HG03139 (cell line): ENCODE measurements around the gene HEATR9.

ENCODE experiments used
- ATAC-seq: cut with Tn5 transposase; IDR thresholded peaks from one replicate; pipeline ENCODE4 v1.9.1; 2021; ENCODE audit not compliant: unreplicated experiment

HEATR9 gene

GRCh38 chr17:35895636-35896587, 27.2 kb upstream of the HEATR9 start:
- no peak for ATAC-seq

GRCh38 chr17:35894206-35894605, 25.5 kb upstream of the HEATR9 start:
- ATAC-seq = no peak

DNA sequence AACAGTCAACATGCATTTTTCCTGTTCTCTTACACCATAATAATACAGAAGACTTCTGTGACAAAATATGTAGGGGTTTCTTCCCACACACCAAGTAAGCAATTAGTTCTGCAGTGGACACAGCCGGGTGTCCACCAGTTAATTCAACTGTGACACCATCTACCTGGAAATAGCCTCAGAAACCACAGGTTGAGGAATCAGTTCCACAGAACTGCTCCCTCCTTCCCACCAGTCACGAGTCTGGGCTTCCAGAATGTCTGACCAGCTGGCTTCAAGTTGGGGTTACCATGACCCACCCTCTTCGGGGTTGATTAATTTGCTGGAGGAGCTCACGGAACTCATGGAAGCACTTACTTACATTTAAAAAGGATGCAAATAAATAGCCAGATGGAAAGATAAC, 25.1 kb upstream of the HEATR9 start:
- ATAC-seq = no peak

DNA sequence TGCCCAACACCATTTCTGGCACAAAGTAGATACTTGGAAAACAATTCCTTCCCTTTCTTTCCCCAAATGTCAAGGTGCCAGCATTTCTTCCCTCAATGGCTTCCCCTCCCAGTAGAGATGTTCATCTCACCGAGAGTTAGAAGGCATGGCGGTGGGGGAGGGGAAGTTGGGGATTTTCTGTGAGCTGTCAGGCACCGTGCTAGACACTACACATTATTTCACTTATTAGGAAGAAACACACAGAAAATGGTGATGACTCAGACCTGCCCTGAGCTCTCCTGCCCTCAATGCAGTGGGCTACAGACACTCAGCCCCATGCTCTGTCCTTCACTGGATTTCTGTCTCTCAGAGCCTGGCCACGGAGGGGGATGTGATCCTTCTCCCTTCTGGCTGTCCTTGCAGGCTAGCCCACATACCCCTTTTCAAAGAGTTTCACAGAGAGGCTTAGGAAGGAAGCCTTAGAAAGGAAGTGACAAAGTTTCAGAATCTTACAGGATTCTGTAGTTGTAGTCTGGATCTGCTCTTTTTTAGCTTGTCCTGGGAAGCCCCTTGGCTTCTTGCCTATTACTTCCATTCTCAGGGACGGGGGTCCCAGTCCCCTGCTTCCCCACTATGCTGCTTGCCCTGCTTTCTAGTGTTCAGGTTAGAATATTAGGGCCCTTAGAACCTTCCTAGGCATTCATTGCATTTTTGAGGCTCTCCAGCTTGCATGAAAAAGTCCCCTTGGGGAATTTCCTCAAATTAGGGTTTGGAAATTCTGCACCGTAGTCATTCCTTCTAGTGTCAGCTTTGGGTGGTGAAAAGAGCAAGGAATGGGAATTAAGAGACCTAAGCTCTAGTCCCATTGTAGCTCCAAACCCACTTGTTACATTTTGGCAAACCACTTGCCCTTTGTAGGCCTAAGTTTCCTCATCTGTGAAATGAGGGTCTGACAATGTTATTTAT, 23.7 kb upstream of the HEATR9 start:
- ATAC-seq = no peak

DNA sequence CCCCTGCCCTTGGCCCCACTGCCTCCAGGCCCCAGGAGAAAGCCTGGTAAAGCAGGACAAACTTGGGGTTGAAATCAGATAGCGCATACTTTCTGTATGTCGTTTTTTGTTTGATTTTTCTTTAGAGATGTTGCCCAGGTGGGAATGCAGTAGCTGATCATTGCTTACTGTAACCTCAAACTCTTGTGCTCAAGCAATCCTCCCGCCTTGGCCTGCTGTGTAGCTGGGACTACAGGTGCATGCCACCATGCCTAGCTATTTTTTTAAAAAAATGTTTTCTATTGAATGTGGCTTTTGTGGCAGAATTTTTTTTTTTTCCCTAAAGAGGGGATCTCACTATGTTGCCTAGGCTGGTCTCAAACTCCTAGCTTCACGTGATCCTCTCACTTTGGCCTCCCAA, 22.6 kb upstream of the HEATR9 start:
- ATAC-seq = no peak

DNA sequence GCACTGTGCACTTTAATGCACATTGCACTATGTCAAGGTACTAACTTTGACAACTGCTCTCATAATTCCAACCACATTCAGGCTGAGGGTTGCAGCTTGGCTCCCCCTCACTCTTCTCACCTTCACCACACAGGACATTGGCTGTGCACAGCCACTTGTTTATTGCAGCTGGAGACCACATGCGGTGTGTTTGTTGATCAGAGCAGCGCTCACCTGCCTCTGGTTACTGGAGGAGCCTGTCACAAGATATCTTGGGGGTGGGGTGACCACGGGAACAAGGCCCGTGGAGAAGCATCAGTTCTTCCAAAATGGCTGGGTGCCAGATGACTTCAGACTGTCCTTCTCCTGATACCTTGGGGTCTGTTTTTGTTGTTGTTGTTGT, 22.1 kb upstream of the HEATR9 start:
- ATAC-seq = no peak

- ATAC-seq = no peak
Observed at GRCh38 chr17:35889818-35890773, 21.4 kb upstream of the HEATR9 start.

DNA sequence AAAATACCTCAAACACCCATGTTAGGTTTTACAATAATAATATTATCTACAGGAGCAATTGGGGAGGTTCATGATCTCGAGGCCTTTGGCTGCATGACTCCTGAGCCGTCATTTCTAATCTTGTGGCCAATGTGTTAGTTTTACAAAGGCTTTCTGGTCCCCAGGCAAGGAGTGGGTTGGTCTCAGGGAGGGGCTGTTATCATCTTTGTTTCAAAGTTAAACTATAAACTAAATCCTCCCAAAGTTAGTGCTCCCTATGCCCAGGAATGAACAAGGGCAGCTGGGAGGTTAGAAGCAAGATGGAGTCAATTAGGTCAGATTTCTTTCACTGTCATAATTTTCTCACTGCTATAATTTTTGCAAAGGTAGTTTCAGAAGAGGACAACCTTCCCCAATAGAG, 20.6 kb upstream of the HEATR9 start:
- no peak for ATAC-seq

DNA sequence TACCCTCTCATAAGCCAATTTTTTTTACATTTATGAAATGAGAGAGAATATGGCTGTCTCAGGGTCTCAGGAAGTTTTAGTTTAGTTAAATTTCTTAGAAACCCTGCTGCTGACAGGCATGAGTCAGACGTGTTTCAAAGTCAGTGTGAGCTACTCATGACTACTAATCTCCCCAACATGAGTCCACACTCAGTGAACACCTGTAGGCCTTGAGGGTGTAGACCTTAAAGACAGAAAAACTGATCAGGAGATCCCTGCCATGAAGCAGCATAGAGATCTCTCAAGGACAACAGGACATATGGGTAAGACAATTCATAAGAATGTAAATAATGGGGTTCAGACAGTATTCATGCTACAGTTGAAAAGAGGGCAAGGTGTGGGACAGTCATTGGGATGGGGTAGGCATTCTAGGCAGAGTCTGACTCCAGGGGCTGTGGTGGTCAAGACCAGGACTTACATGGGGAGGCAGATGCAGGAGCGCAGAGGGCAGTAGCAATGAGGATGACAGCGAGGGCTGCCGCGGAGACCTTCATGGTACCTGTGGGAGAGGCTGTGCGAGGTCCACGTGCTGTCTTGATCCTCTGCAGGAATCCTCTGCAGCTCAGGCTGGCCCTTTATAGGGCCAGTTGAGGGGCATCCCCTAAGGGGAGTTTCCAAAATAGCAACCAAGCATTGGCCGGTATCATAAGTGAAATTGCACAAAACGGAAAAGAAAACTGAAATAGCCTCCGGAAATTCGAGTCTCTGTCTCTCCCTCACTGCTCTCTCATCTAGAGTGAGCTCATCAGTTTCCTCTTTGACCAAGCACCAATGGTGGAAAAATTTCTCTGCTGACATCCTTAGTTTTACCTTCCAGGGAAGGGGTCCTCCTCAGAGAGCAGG, 11.3 kb upstream of the HEATR9 start, which contains the start of gene CCL5:
TSS of gene CCL5 (minus strand) at position 588 of the 882 bp plus-strand sequence.
- ATAC-seq = peak; percentile 87

GRCh38 chr17:35878361-35878760, 9.7 kb upstream of the HEATR9 start:
- no peak for ATAC-seq

- no peak for ATAC-seq
Observed at GRCh38 chr17:35877345-35878029, 8.8 kb upstream of the HEATR9 start.

- no peak for ATAC-seq
Observed at GRCh38 chr17:35876534-35876933, 7.8 kb upstream of the HEATR9 start.

DNA sequence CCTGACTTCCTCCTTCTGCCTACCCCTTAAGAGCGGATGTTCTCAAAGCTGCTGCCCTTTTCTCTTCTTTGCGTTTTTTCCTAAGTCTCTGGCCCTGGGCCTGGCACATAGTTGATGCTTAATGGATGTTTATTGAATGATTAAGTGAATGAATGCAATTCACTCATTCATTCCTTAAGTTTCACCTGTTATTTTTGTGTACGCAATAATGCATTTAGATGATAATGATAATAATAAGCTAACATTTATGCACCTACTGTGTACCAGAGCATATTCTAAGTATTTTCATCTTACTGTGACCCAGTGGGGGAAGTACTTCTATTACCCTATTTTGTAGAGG, 7.1 kb upstream of the HEATR9 start:
- no peak for ATAC-seq

DNA sequence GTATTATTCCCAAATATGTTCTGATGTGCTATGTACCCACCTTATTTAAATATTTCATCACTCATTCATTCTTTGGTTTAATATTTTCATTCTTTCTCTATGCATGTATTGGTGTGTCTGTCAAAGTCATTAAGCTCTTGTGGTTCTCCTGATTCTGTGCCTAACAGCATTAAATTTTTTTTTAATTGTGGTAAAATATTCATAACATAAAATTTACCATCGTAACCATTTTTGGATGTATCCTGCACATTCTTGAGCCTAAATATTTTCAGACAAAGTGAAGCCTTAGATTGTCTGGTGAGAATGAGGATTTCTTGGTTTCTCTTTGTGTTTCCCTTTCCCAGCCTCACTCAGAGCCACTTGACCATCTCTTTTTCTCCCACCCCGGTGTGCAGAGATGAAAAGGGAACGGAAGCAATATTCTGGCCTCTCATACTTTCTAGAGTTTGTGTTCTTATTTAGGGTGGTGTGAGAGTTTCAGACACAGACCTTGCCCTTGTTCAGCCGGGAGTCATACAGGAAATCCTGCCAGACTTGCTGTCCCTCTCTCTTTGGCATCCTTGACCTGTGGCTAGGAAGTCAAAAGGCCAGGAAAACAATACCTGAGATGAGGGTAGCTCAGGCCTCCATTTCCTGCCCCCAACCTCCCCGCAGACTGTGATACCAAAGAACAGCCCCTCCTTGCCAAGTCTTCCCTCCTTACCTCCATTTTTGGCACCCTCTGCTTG, 6.5 kb upstream of the HEATR9 start:
- ATAC-seq = no peak

GRCh38 chr17:35872196-35872980, 3.7 kb upstream of the HEATR9 start:
- no peak for ATAC-seq

DNA sequence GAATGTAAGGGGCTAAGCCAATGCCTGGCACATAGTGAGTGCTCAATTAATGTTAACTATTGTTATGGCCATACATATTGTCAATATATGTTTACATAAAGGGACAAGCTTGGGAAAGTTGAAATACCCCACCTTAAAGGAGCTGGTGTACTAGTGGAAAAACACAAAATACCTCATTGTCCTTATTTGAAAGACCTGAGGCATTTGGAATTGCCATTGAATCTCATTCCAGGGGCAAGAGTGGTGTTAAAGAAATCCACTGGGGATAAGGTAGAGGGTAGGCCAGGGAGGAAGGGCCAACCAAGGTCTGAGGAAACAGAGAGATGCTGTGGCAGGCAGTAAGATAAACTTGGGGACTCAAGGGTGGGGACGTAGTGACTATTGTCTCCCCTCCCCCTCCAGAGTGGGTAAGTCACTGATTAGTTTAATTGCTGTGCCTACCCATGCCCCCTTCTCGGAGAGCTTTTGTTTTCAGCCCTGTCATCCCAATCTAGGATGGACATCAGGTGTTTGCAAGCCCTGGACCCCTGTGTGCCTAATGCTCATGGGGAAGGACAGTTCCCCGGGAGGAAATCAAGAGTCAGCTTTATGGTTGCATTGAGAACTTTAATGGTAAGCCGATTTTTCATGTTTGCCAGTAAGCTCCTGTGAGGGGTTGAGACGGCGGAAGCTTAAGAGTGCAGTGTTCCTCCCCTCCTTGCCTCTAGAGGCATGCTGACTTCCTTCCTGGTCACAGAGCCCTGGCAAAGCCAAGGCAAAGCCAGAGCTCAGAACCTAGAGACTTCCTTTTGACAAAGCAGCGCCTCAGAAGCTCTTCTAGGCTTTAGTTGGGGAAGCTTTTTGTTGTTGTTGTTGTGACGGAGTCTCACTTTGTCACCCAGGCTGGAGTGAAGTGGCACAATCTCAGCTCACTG, 2.5 kb upstream of the HEATR9 start:
- no peak for ATAC-seq

GRCh38 chr17:35867574-35867973, 1.1 kb downstream of the HEATR9 start:
- no peak for ATAC-seq
